GM18502 (cell line): ENCODE results near the gene CNNM1.

Experiments used
- ATAC-seq: cut with Tn5 transposase; IDR thresholded peaks from one replicate; pipeline ENCODE4 v1.9.1; 2021; ENCODE audit warnings: mild to moderate bottlenecking; ENCODE audit not compliant: unreplicated experiment, poor library complexity

CNNM1 gene

DNA sequence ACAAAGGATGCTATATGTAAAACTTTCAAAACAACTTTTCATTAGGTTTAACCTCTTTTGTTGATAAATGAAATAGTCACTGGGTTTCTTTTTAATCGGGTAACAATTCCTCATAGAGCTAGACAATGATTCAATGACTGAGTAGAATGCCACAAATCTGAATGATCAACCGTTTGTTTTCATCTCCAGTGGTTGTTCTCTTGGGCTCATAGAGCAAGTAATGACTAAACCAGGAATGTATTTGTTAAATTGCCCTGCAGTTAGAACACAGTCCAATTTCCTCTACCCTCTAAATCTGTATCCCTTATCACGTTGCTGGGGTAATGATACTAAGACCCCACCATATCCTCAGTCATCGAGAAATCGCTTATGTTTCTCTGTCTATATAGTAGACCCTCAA, 40.0 kb downstream of the CNNM1 start:
- ATAC-seq, result no peak

DNA sequence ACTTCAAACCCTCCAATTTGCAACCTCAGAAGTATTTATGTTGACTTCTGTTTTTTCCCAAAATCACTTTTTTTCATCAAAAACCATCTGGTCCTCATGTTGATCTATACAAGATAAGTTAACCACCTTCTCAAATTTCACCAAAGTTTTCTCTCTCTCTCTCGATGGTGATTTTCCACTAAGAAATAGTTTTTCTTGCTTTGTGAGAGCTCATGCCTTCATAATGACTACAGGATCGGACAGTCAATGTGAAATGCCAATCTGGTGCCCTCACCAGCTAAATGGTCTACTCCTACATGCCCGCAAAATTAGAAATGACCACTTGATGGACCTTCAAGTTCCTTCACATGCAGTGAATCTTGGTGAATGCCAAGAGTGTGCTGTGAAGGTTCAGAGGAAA, 40.4 kb downstream of the CNNM1 start:
- no peak for ATAC-seq

DNA sequence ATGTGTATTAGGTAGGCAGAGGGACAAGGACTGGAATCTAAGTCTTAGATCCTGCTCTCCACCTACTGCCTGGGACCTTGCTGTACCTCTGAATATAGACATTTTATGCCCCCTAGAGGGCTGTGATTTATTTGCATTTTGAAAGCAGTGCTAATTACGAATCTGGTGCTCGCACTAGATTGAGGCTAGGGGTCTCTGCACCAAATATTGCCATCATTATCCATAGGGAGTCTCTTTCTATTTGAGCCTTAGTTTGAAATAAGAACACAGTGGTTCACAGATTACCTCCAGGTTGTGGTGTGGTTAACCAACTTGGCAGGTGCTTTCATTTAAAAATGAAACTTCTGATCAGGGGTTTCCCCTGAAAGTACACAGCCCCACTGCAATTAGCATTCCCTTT, 41.8 kb downstream of the CNNM1 start:
- peak; percentile 94 for ATAC-seq

DNA sequence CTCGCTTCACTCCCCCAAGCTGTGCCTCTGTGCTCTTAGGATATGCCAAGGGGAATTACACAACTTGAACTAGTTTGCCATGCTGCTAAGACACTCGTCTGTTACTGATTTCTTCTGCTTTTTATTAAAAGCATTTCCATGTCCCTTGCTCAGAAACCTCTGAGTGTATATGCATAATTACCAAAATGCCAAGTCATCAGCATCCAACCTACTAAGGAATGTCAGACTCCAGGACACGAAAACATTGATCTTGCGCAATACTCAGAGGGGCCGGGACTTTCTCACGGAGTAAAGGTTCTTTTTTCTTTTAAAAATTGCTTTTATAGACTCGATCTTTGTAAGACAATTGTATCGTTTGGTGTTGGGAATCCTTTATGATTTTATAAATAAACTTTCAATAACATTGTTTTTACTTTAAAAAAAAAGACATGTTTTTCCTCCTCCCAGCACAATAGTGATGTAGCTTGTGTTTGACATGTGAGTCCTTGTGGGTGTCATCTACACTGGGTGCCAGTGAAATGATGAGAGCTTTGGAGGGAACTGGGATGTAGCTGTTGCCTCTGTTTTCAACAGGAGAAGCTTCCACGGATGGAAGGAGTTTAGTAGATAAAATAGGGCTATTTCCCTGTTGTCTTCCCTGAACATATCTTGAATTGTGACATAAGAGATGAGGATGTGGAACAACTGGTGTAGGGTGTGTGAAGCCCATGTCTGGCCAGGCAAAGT, 43.6 kb downstream of the CNNM1 start:
- no peak for ATAC-seq

DNA sequence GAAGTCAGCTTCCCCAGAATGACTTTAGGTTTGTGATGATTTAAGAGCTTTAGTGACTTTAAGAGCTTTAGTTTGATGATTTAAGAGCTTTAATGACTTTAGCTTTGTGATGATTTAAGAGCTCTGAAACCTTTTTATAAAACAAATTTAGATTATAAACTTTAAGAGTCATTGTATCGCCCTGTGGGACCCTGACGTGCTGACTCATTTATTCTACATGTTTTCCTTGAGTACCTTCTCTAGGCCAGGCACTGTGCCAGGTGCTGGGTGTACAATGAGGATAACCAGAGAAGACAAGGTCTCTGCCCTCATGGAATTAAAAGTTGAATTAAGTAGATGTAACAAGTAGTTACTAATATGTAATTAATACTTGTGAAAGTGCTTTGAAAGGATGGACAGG, 45.4 kb downstream of the CNNM1 start:
- no peak for ATAC-seq

DNA sequence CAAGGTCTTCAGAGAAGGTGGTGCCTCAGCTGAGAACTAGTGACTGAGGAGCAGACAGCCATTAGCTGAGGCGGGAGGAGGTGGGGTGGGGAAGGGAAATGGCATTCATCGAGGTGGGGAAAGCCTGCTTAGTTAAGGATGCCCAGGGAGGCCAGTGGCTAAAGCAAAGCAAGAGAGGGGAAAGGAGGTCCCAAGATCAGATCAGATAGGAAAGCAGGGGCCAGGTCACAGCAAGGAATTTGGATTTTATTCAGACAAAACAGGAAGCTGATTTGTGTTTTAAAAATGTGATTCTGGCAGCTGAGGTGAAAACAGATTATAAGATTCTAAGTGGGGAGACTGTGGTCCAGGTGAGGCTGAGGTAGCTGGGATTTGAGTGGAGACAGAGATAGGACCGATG, 45.8 kb downstream of the CNNM1 start:
- no peak for ATAC-seq

DNA sequence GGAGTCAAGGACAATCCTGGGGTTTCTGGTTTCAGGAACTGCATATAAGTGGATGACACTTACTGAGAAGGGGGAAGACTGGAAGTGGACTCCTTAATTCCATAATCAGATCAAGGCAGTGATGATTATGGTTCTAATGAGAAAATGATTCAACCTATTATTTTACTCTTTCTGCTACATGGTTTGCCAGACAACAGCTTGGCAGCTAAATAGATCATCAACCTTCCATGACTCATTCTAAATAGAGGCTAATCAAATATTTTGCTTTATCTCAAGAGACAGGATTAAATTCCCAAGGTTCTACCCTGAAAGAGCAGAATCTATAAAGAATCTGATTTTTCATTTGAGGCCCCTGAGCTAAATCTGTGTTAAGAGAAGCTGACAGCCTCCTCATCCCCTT, 46.3 kb downstream of the CNNM1 start:
- no peak for ATAC-seq

DNA sequence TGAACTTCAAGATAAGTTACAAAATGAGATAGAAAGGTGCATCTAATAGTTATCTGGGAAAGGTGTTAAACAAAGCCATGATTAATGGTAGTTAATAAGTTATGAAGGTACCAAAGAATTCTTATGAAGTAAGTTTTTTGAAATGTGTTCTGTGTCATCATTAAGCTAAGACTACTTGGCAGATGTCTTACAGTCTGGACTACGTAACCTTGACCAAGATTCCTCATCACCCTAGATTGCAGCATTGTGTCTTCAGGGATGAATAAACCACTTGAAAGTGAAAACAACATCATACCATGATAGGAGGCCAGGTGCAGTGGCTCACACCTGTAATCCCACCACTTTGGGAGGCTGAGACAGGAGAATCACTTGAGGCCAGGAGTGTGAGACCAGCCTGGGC, 53.0 kb downstream of the CNNM1 start:
- ATAC-seq, result no peak

DNA sequence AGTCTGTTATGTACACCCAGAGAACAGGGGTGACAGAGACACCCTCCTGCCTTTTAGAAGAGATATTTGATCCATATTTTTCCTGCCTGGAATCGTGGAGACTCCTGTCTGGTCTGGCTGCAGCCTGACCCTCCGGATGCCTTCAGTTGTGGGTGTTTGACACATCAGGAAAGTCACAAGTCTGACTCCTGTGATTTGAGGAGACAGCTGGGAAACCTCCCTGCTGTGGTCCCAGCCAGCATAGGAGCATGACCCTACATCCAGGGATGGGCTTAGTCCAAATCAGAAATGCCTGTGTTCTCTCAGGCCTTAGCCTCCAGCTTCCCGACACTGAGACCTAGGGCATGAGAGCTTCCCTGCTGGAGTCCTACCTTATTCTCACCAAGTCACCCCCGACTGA, 57.9 kb downstream of the CNNM1 start:
- no peak for ATAC-seq

DNA sequence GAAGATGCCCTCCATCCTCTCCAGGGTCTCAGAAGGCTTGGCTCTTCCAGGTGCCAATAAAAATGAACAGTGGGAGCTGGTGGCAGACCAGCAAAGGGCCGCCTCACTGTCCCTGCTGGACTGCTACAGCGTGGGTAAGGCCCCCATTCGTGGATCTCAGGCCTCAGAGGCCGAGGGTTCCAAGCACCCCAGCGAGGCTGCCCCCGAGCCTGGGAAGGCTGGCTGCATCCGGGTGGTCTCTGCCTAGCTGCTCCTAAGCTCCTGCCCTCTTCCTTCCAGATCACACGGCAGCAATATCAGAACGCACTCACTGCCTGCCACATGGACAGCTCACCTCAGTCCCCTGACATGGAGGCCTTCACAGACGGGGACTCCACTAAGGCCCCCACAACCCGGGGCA, 58.4 kb downstream of the CNNM1 start:
- ATAC-seq, result no peak

DNA sequence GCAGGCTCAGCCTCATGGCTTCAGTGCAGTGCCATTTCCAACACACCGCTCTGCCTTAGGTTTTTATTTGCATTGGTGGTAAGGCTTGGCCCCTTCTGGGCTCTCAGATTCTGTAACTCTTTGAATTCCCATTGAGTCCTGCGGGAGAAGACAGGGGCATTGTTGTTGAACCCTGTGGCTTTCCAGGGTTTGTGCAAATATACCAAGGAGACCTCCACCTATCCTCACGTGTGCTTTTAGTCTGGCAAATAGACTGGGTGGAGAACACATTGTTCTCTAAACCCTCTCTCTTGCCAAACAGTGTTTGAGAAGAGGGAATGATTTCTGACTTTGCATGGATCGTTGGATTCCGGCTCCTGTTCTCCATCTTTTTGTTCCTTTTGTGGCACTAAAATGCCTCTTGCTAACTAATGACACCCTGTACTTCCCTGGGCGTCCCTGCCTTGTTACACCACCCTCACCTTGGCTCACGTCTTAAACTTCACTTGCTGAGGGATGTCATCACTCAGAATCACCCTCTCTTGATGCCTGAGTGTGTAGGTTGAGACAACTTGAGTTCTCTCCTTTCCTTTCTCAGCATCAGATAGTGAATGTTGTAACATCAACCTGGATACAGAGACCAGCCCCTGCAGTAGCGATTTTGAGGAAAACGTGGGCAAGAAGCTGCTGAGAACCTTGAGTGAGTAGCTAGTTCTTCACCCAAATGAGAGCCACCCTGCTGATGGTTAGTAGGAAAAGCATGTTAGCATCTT, 60.7 kb downstream of the CNNM1 start:
- no peak for ATAC-seq

DNA sequence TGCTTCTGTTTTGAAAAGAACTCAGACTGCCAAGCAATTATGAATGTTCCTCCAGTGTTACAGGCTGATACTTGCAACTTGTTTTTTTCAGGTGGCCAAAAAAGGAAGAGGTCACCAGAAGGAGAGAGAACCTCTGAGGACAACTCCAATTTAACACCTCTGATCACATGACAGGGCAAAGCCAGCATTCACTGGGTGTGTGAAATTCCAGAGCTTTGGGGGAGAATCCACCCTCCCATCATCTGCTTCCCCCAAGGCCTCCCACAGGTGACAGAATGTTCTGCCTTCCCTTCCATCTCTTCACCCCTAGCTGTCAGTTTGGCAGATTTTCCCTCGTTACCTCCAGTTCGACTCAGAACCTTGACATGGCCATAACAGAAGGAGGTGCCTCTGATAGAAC, 62.2 kb downstream of the CNNM1 start:
- ATAC-seq, result no peak

DNA sequence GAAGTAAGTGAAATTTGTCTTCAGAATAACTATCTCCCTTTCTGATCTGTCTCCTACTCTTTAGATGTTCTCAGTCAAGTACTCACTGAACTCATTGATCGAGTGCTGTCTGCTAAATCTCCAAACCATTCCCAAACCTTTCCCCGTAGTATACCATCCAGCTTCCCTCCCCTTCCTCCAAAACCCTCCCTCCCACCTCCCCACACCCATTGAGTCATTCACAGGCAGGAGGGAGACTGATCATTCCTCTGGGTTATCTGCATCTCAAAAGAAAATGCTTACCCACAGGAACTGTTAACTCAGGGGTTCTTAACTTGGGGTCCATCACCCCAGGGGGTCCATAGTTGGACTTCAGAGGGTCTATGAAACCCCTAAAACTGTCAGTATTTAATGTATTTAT, 63.9 kb downstream of the CNNM1 start:
- ATAC-seq, result no peak

DNA sequence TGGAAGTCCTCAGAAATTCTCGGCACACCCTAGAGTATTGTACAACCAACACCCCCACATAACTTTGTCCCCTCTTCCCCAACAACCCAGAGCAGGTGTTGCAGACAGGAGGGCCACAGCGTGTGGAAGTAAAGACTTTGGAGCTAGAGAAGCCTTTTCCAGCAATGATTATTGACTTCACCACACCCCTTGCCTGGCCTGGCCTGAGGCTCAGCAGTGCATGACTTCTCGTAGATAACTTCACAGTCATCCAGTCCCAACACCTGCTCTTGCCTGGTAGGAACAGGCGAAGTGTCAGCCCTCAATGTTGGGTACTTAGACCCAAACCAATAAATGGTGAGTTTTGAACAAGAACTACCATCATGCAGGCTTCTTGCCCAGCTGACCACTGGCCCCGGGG, 64.5 kb downstream of the CNNM1 start:
- no peak for ATAC-seq

DNA sequence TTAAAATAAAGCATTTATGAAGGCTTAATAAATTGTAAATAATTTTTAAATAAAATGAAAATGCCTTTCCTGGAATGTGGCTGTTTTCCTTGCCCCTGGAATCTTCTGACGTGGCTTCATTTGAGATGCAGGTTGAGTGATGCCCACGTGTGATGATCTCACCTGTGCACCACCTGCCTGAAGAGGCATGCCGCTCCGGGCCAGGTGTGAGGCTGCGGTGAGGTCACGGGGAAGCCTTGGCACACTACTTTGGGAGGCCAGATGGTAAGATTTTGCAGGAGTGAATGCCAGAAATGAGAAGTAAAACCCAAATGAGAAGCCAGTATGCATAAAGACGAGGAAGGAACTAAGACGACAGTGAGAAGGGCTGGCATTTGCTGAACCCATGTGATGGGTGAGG, 65.1 kb downstream of the CNNM1 start:
- ATAC-seq, result no peak

DNA sequence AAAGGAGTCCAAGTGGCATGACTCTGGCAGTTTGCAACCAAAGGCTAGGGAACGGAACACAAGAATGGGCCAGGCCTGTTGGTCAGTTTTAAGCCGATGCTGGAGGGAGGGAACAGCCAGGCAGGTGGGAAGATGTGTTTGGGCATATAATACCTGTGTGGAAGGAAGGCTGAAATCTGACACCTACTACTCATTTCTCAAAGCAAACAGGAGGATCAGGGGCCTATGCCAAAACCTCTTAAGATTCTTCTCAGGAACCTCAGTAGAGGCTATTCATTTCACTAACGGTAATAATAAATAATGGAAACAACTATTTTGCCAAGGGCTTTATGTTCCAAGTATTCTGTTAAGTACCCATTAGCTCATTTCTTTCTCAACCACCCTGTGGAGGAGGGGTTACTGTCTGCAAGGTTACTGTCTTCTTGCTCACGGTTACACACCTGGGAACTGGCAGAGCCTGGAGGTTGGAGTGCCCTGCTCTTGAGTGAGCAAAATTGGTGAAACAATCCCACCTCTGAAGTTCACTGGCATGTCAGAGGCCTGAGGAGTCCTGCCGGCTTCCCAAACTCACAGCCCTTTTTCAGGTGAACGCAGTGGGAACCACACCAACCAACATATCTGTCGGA, 65.7 kb downstream of the CNNM1 start:
- ATAC-seq, result no peak

DNA sequence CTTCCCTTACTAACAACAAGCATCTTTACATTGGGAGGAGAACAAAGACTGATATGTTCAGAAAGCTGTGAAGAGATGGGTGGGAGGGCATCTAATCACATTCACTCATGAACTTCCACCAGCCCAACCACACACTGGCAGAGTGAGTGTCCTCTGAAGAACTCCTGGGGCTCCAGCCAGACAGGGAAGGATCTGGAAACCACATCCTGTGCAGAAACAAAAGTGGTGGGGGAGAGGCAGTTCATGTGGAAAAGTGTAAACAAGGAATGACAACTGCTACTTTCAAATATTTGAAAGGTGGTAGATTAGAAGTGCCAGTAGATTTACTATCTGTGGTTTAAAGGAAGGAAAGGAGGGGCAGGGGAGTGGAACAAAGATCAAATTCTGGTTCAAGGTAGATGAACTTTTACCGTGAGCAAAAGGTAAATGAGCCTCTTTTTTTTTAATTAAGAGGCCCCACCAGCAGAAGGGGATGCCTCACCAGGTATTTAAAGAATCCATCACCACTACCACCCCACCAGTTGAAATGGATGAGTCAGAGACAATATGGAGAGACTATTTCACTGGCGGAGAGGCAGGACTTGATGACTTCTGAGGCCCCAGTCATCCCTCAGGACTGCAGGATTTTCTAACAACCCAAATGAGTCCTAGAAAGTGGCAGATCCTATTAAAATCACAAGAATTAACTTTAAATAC, 66.7 kb downstream of the CNNM1 start:
- no peak for ATAC-seq

DNA sequence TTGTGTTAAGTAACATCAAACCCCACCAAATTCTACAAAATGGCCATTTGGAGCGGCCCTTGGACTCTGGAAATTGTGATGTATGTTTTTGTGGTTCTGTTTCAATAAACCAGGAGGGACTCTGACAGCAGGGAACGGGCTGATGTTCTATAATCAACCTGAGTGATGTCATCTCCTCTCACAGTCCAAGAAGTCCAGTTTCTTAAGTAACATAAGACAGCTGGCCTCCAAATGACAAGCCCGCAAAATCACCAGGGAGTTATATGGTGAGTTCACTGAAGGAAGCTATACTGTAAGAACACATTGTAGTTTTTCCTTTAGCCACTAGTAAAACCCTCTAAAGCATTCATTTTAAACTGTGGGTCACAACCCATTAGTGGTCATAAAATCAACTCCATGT, 67.3 kb downstream of the CNNM1 start:
- no peak for ATAC-seq

DNA sequence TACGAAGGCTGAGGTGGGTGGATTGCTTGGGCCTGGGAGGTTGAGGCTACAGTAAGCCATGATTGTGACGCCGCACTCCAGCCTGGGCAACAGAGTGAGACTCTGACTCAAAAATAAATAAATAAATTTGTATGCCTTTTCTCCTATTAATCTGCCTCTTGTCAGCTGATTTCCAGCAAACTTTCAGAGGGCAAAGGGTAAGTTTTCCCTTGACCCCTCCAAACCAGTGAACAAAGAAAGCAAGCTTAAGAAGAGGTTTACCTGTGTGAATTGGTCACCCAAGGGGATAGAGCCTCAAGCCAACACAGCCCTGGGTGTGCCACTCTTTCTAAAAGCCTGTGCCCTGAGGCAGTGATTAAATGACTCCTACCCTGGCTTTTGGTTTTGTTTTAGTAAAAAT, 70.5 kb downstream of the CNNM1 start:
- no peak for ATAC-seq

DNA sequence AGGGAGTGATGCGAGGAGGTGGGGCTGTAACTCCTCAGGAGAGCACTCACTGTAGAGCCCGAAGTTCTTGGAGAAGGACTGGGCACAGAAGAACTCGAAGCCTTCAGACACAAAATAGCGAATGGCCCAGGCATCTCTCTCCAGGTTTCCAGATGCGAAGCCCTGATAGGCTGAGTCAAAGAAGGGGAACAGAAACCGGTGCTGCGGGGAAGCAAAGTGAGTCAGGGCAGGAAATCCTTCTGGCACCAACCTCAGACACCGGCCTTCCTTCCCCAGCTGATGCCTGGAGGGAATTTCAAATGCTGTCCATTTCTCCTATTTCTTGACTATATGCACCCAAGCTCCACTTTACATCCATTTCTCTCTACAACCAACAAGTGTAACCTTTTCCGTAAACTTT, 74.5 kb downstream of the CNNM1 start:
- ATAC-seq, result no peak

DNA sequence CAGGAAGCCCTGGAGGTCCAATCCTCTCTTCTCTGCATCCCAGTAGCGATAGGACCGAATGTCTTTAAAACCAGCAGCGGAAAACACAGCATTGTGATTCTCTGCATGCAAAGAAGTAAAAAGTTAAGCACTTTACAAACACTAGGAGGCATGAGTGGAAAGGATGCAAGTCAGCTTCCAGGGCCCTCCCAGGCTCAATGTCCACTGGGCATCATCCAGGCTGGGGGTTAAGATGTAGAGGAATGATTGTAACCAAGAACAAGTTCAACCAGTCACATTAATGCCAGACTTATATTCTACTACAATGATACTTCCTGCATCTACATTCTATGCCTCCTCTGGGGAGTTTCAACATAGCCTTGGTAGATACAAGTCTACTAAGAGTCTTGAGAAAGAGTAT, 77.0 kb downstream of the CNNM1 start:
- no peak for ATAC-seq
